GM12801 (cell line): ENCODE measurements around the gene DCAF8.

ENCODE experiments used
- TF ChIP-seq, protein P1 (sequence below): IDR thresholded peaks from one replicate; pipeline ENCODE4 v1.5.1; 2011; ENCODE audit warnings: control low read depth; ENCODE audit not compliant: insufficient read length; ENCODE audit errors: extremely low read depth

The DCAF8 gene

DNA sequence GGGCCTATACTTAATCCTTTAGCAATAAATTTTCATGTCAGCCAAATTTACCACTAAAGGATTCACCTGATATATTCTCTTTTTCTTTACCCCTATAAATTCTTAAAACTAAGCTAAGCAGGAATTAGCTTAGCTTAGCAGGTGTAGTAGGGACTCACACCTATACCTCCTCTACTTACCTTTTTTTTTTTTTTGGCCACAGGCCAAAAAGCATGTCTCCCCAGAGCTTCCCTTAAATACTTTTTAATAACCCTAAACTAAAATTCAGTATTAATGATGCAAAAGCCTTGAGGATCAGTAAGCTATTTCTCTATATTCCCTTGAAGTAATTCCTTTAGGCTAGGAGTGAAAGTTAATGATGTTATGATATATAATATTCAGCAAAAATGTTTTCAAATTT is 33.9 kb downstream of the DCAF8 start:
- TF ChIP-seq, protein P1, sequence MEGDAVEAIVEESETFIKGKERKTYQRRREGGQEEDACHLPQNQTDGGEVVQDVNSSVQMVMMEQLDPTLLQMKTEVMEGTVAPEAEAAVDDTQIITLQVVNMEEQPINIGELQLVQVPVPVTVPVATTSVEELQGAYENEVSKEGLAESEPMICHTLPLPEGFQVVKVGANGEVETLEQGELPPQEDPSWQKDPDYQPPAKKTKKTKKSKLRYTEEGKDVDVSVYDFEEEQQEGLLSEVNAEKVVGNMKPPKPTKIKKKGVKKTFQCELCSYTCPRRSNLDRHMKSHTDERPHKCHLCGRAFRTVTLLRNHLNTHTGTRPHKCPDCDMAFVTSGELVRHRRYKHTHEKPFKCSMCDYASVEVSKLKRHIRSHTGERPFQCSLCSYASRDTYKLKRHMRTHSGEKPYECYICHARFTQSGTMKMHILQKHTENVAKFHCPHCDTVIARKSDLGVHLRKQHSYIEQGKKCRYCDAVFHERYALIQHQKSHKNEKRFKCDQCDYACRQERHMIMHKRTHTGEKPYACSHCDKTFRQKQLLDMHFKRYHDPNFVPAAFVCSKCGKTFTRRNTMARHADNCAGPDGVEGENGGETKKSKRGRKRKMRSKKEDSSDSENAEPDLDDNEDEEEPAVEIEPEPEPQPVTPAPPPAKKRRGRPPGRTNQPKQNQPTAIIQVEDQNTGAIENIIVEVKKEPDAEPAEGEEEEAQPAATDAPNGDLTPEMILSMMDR: no peak

DNA sequence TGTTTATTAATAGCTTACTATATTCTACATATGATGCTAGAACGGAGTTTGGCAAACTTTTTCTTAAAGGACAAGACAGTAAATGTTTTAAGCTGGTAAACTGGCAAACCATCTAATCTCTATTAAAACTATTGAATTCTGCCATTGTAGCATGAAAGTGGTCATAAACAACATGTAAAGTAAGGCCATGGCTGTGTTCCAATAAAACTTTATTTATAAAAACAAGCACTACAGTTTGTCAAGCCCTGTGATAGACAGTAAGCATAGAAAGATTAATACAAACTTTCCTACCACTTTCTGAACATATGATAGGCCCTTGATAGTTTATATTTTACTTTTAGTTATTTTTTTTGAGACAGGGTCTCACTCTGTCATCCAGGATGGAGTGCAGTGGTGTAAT is 34.8 kb downstream of the DCAF8 start:
- TF ChIP-seq, protein P1: no peak

DNA sequence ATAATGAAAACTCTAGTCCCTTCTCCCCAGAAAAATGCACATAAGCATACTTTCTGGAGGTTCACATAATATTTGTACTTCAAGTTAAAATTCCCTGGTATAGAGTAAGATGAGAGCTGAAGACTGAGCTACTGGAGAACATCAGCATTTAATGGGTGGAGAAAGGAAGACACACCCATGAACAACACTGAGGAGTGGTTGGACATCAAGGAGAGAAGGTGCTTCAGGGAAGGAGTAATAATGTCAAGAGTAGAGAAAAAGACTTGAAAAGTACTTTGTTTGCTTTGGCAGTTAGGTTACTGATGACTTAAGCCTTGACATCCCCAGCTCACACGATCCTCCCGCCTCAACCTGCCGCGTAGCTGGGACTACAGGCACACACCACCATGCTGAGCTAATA is 35.3 kb downstream of the DCAF8 start:
- TF ChIP-seq, protein P1: no peak

DNA sequence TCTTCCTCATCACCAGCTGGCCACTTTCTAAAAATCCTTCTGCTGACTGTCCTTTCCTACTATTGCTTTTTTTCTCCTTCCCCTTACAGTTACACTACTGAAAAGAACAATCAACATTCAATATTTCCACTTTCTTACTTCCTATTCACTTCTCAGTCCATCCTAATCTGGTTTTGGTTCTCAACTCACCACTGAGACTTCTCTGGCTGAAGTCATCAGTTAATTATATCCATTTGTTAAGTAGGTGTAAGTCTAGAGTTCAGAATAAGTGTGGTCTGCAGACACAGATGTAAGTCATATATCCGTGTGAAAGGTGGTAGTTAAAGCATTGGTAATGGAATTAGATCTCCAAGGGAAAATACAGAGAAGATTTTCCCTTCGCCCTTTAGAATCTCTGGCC is 35.7 kb downstream of the DCAF8 start:
- TF ChIP-seq, protein P1: no peak

DNA sequence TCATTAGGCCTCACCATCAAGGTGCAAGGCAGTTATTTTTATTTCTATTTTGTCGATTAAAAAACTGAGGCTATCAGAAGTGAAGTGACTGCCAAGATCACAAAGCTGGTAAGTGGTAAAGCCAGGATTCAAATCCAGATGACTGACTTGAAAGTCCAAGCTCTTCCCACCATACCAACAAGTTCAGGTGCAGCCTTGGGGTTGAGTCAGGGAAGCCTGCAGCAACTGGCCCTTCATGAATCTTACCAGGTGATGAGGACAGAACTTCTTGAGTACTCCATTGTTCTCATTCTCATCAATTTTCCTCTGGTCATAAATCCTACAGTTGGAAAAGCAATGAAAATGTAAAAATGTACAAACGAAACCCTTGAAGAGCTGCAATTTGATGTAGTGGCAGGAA is 37.0 kb downstream of the DCAF8 start:
- TF ChIP-seq, protein P1: no peak

DNA sequence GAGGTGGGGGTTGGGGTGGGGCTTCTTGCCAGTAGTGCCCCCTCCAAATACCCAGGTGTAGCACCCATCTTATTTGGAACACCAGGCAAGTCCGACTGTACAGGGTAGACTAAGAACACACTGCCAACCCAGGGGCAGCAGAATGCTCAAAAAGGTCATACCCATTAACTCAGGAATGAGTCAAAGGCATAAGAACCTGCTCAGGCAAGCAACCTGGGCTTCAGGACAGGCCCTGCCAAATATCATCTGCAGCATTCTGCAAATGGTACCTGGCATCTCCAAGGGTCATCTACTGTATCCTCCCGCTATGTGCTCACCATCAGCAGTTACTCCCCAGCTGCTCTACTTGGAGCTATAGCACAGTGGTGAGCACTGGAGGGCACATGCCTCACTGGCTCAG is 37.7 kb downstream of the DCAF8 start:
- TF ChIP-seq, protein P1: no peak

DNA sequence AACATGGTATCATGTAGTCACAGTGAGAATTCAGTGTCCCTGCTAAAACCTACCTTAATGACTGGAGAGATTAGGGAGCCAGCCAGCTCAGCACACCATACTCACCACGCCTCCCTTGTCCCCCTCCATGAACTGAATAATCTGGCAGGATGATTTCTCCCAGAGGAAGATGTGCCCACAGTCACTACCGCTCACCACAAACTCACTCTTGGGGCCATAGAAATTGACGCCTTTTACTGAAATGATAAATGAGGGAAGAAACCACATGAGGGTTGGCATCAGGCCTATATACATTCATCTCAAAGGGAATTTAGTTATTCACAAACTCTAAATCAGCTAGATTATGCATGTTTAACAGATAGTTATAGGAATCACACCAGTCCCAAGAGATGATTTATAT is 39.8 kb downstream of the DCAF8 start:
- TF ChIP-seq, protein P1: no peak

DNA sequence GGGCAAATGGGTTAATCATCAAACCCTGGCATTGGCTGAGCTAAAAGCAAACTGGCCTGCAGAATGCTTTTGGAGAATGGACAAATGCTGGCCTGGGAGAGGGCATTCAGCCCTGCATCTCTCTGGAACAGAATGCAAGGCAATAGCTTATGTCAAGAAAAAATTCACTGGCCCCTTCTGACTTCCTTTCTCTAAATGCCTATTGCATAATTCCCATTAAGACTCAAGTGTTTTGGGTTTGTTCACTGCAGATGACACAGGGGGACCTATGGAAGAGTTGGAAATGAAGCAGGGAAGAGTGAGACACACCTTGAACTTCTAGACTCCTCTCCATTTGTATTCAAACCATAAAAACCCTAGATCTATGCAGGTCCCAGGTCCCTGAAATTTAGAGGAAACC is 41.3 kb downstream of the DCAF8 start:
- TF ChIP-seq, protein P1: no peak
